Fibroblast of skin of back (primary cell): ENCODE data around the gene NRXN3.
"Not testable (repeated sequence)": the region's sequence is repeated elsewhere in the genome, so short reads cannot be mapped to it uniquely, and the experiment has no call there.

Source experiments
- DNase-seq: peaks from one replicate; pipeline ENCODE4 v3.0.0-alpha.2; 2013

The NRXN3 gene

DNA sequence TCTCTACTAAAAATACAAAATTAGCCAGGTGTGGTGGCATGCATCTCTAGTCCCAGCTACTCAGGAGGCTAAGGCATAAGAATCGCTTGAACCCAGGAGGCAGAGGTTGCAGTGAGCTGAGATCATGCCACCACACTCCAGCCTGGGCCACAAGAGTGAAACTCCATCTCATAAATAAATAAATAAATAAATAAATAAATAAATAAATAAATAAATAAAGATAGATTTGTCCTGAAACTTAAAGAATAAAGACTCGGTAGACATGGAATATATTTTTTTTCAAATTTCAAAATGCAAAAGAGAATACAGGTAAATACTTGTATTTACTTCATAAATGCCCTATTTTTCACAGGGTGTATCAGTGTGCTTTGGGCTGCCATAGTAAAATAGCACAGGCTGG lies 317.4 kb downstream of the NRXN3 start:
- DNase-seq = not testable (repeated sequence)

DNA sequence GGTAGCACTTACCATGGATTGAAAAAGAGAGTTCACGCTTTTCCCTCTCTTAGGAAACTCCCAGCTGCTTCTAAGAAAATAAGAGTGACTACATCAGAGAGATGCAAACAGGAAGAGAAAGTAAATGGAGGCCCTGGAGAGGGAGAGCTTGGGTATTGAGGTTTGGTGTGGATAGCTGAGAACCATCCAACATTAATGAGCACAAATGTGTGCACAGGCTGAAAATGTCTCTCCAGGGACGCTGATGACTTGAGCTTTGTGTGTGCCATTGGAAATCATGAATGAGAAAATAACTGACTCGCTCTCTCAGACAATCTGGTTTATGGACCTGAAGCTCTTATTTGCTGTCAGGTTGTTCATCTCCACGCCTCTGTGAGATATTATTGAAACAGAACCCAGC lies 318.8 kb downstream of the NRXN3 start:
- no peak for DNase-seq

DNA sequence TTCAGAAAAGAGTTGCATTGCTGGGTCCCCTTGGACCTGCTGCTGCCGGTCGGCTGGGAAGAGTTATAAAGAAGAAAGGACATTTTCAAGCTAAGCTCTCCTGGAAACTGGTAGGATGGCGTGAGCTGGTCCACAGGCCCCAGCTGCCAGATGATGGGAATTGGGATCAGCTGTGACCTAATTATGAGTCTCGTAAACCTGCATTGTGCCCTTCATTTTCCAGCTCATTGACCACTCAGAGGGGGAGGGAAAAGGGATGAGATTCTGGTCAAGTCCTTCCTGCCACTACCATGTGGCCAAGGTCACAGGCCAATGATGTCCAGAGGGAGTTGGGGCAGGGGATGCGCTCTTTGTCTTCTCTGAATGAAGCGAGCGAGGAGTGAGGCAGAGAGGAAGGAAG lies 320.9 kb downstream of the NRXN3 start:
- DNase-seq = no peak

GRCh38 chr14:78498062-78498595 lies 328.0 kb downstream of the NRXN3 start:
- DNase-seq = no peak

DNA sequence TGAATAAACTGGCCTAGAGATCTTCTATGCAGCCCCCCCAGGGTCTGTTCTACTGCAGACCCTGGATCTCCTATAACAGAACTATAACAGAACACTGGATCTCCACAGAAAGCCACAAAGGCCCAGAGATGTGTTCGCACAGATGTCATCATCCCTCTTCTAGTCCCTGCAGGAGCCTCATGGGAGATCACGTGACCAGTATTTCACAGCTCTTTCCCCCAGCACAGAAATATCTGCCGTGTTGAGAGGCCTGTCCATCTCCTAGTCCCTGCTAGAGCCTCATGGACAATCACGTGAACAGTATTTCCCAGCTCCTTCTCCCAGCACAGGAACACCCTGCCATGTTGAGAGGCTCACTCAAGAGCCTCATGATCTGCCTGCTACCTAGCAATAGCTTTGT lies 331.7 kb downstream of the NRXN3 start:
- DNase-seq = no peak

DNA sequence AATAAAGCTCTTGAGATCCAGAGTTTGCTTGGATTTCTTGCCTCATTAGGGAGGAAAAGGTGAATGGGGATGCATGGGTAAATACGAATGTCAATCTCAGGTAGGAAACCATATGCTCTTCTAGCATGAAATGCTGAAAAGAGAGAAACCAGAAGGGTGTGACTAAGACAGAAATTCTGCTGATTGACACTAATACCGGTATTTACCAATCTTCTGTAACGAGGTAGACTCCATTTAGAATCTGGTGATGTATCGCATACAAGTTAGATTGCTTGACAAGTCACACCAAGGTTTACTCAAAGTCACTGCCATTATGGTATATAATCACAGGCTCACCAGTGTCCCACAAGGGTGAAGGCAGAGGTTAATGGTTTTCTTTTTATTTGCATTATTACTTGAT lies 337.9 kb downstream of the NRXN3 start:
- no peak for DNase-seq

GRCh38 chr14:78509516-78509915 lies 339.3 kb downstream of the NRXN3 start:
- no peak for DNase-seq

GRCh38 chr14:78512021-78512420 lies 341.8 kb downstream of the NRXN3 start:
- DNase-seq = no peak

DNA sequence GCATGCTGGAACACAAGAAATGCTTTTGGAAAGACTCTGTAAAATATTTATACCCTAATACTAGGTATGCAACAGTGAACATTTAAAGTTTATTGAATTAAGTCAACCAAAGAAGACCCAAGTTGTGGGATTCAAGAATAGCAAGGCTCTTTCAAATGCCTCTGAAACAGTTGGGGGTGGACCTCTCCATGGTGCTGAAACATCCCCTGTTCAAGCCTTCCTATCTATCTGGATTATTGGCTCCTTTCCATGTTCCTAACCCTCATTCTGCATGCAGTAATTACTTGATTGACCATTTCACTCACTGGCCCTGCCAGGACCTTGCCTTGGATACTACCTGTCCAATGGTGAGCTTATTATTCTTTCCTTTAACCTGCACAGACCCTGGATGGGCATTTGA lies 349.7 kb downstream of the NRXN3 start:
- peak; percentile 30 for DNase-seq

DNA sequence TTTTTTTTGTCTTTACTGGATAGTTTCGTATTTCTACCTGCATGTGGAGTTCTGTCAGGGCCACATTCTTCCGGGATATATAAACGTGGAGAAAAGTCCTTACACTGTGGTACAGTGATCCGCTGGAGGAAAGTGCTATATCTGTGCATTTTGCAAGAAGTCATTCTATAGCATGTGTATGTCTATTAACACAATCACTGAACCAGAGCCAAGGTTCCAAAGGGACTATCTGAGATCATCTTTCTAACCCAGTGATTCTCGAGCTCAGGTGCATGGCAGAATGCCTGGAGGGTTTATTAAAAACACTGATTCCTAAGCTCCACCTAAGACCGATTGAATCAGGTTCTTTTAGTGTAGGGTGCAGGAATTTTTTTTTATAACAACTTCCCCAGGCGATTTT lies 354.0 kb downstream of the NRXN3 start:
- no peak for DNase-seq

- DNase-seq = no peak
Measured at GRCh38 chr14:78524766-78525165, 354.6 kb downstream of the NRXN3 start.

DNA sequence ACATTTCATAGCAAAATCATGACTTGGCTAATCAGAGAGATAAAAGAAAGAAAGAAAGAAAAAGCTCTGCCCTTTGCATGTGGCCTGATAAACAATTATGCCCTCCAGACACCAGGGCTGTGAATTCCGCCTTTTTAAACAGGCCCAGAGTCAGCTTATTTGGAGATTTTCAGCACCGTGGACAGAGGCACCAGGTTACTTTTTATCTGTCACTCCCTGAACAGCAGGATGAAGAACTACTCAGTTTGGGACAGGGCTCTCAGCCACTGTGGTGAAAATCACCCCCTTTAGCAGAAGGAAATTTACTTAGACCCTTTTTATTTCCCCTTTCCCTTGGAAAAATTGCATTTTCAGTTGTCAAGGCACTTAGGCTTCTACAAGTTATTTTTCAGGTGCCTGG lies 359.9 kb downstream of the NRXN3 start:
- peak; percentile 13 for DNase-seq

DNA sequence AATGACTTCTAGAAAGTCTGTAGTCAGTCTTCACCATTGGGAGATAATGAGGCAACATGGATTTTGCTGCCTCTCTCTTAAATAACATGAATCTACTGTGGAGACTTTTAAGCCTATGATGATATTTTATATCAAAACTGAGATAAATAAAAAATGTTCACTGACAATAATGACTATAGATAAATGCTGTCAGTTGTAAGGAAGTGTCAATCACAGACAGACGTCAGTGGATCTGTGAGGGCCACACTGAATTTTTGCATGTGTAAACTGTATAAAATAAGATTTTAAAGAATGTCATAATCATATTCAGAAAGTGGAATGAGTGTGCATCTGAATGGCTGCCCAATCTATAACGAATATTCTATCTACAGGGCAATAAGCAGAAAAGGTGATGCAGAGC lies 364.0 kb downstream of the NRXN3 start:
- no peak for DNase-seq

DNA sequence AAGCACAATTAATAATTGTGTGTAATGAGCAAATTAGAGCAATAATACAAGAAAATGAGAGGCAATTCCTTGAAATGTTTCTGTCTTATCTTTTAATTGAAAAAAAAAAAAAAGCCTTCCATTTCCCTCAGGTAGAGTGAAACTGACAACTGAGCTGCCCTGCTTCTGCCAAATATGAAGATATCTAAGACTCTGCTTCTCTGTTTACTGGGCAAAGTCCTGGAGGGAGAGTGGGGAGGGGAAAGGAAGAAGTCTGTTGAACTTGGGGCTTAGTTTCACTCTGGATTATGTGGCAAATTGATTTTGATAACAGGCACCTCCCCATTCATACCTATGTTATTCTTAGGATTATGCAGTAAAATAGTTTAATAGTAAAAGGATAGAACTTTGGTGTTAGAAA lies 364.9 kb downstream of the NRXN3 start:
- no peak for DNase-seq

- not testable (repeated sequence) for DNase-seq
Measured at GRCh38 chr14:78541788-78542187, 371.6 kb downstream of the NRXN3 start.

- no peak for DNase-seq
Measured at GRCh38 chr14:78543433-78543832, 373.3 kb downstream of the NRXN3 start.

- no peak for DNase-seq
Measured at GRCh38 chr14:78561074-78561473, 390.9 kb downstream of the NRXN3 start.

DNA sequence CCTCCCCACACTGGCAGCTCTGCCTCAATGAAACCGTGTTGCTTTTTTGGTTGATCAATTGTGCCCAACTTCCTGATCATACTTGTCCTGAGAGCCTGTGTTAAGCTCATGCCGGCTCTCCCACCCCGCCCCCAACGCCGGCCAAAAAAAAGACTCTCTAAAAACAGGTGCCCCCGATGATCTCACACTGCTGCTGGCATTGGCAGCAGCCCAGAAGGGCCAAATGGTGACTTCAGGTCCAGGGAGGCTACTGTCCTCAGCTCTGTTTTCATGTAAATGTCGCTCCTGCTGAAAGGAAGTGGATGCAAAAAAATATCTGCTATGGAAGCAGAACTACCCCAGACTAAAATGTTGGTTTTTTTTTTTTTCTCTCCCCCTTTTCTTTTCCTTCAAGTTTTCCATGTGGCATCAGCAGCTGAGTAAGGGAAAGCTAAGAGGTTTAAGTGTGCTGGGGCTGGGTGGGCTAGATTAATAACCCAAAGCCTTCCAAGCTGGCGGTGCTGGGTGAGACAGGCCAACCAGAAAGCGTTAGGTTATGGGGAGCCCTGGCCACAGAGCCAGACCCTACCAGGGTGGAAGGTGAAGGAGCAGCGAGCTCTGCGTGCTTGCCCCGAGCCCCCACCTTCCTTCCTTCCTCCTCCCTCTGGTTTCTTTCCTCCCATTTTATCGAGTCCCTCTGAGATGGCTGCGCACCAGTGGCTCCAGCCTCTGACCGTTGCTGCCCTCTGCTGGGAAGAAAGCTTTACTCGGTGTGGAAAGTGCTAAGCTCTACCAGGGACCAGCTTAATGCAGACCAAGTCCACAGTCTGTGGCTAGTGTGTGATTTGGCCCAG lies 396.1 kb downstream of the NRXN3 start:
- DNase-seq = peak; percentile 65

GRCh38 chr14:78566859-78567172 lies 396.6 kb downstream of the NRXN3 start:
- no peak for DNase-seq

DNA sequence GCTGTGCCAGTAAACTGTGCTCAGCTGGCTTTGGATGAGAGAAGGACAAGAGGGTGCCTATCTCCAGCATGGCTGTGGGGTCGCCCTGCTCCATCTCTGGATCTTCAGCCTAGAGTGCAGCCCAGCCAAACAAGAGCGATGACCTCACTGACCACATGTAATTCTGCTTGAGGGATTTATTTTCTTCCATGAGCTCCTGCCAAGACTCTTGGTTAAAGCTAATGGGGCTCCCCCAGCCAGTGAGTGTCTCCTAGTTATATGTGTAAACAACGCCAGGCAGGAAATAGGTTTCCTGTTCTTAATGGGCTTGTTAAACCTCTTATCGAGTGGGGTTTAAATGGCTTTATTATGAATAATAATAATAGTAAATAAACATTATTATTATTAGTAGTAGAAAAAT lies 397.2 kb downstream of the NRXN3 start:
- DNase-seq = no peak

- DNase-seq = not testable (repeated sequence)
Measured at GRCh38 chr14:78573736-78574135, 403.6 kb downstream of the NRXN3 start.

- DNase-seq = no peak
Measured at GRCh38 chr14:78576437-78577166, 406.4 kb downstream of the NRXN3 start.

DNA sequence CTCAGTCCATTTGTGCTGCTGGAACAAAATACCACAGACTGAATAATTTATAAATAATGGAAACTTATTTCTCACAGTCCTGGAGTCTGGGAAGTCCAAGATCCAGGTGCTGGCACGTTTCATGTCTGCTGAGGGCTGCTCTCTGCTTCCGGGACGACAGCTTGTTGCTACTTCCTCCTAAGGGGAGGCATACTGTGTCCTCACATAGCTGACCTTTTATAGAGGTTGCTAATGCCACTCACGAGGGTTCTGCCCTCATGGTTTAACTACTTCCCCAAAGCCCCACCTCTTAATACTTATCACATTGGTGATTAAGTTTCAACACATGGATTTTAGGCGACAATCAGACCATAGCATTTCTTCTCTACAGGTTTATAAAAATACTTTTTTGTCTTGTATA lies 411.1 kb downstream of the NRXN3 start:
- no peak for DNase-seq

GRCh38 chr14:78586681-78587080 lies 416.5 kb downstream of the NRXN3 start:
- no peak for DNase-seq
